IMR-90 (cell line): ENCODE results near the gene OTUD4. TPM values are rescaled to one million over a fixed set of nuclear protein-coding genes. Genes with fewer than 3 reads are reported as not detected.
A peak's percentile ranks its signal among the peaks of the same experiment; 100 is the strongest.

Source experiments
- ATAC-seq: fragments of 200-7000 bp; cut with Tn5 transposase; 2 replicates; pipeline ENCODE4 v1.9.1; 2020; ENCODE audit warnings: low read depth, mild to moderate bottlenecking, moderate library complexity
- BruUV-seq: library from RNA; stranded (reverse); fragments of 400-500 nt; replicated peaks from 2 replicates; lab custom pipeline; 2021; lab: Mats Ljungman, UMichigan
- CTCF ChIA-PET: fragments of 300-600 bp; formaldehyde crosslinking; extraction: SDS; loops from one replicate; lab custom pipeline; 2021; ENCODE audit warnings: antibody characterized with exemption; lab: Yijun Ruan, JAX
- POLR2A ChIA-PET: fragments of 300-600 bp; sonication (Branson Sonifier 250); formaldehyde crosslinking; loops from one replicate; lab custom pipeline; 2022; ENCODE audit warnings: antibody characterized with exemption; ENCODE audit not compliant: unreplicated experiment; lab: Charles Lee
- DNase-seq: peaks from one replicate; pipeline ENCODE4 v3.0.0; 2013
- H2AFZ ChIP-seq: replicated peaks from 2 replicates; pipeline ENCODE3; 2013; ENCODE audit warnings: low read length, mild to moderate bottlenecking; ENCODE audit not compliant: poor library complexity
- H2AK5ac ChIP-seq: 2 replicates; pipeline ENCODE4 v1.6.1; 2013; ENCODE audit warnings: low read depth, low read length, inconsistent platforms
- H2AK9ac ChIP-seq: replicated peaks from 2 replicates; pipeline ENCODE3; 2013; ENCODE audit warnings: mild to moderate bottlenecking, low read depth, low read length, moderate library complexity; ENCODE audit not compliant: poor library complexity
- H2BK120ac ChIP-seq: 2 replicates; pipeline ENCODE4 v1.6.1; 2013; ENCODE audit warnings: low read depth, low read length, inconsistent platforms
- H2BK15ac ChIP-seq: 3 replicates; pipeline ENCODE4 v1.6.1; 2013; ENCODE audit warnings: low read depth, low read length, inconsistent platforms
- H2BK20ac ChIP-seq: 2 replicates; pipeline ENCODE4 v1.6.1; 2013; ENCODE audit warnings: low read depth, mild to moderate bottlenecking, inconsistent platforms, low read length, moderate library complexity
- H2BK5ac ChIP-seq: 2 replicates; pipeline ENCODE4 v1.6.1; 2013; ENCODE audit warnings: mild to moderate bottlenecking, low read depth, low read length, inconsistent platforms; ENCODE audit not compliant: poor library complexity, severe bottlenecking
- H3K14ac ChIP-seq: replicated peaks from 2 replicates; pipeline ENCODE4 v1.6.1; 2013; ENCODE audit warnings: low read depth, low read length, inconsistent platforms
- H3K18ac ChIP-seq: 2 replicates; pipeline ENCODE4 v1.6.1; 2013; ENCODE audit warnings: low read depth, low read length, control low read depth
- H3K23ac ChIP-seq: 2 replicates; pipeline ENCODE4 v1.6.1; 2013; ENCODE audit warnings: low read depth, low read length, inconsistent platforms
- H3K27ac ChIP-seq: 2 replicates; pipeline ENCODE4 v1.5.1; 2013; ENCODE audit warnings: mild to moderate bottlenecking, control low read depth, low read length; ENCODE audit not compliant: insufficient read depth
- H3K27me3 ChIP-seq: 2 replicates; pipeline ENCODE4 v1.6.1; 2013; ENCODE audit warnings: low read length; ENCODE audit not compliant: control insufficient read depth, insufficient read depth
- H3K36me3 ChIP-seq: 2 replicates; pipeline ENCODE4 v1.6.1; 2013; ENCODE audit warnings: low read length, mixed read lengths; ENCODE audit not compliant: control insufficient read depth, insufficient read depth
- H3K4ac ChIP-seq: 2 replicates; pipeline ENCODE4 v1.6.1; 2013; ENCODE audit warnings: low read depth, low read length, inconsistent platforms
- H3K4me1 ChIP-seq: 2 replicates; pipeline ENCODE4 v1.6.1; 2013; ENCODE audit warnings: low read length, mixed read lengths; ENCODE audit not compliant: control insufficient read depth, insufficient read depth
- H3K4me2 ChIP-seq: 2 replicates; pipeline ENCODE4 v1.6.1; 2013; ENCODE audit warnings: low read depth, mild to moderate bottlenecking, control low read depth, low read length, moderate library complexity
- H3K4me3 ChIP-seq: 2 replicates; pipeline ENCODE4 v1.5.1; 2013; ENCODE audit warnings: low read depth, mild to moderate bottlenecking, control low read depth, low read length, moderate library complexity; ENCODE audit not compliant: insufficient read depth
- H3K56ac ChIP-seq: 2 replicates; pipeline ENCODE4 v1.6.1; 2013; ENCODE audit warnings: low read length, inconsistent platforms; ENCODE audit not compliant: insufficient read depth; ENCODE audit errors: extremely low read depth
- H3K79me1 ChIP-seq, 2 experiments: 2 replicates each; pipeline ENCODE4 v1.6.1; 2013; ENCODE audit warnings: low read length in 2 of 2, inconsistent platforms in 1 of 2, low read depth in 1 of 2
- H3K9ac ChIP-seq: 2 replicates; pipeline ENCODE4 v1.6.1; 2013; ENCODE audit warnings: low read depth, low read length, control low read depth
- H3K9me1 ChIP-seq: 2 replicates; pipeline ENCODE4 v1.6.1; 2013; ENCODE audit warnings: low read length, inconsistent platforms; ENCODE audit not compliant: insufficient read depth
- H3K9me3 ChIP-seq: 2 replicates; pipeline ENCODE4 v1.6.1; 2013; ENCODE audit warnings: low read length; ENCODE audit not compliant: control insufficient read depth, insufficient read depth
- H4K20me1 ChIP-seq: 2 replicates; pipeline ENCODE4 v1.6.1; 2013; ENCODE audit warnings: low read length, inconsistent platforms; ENCODE audit not compliant: insufficient read depth
- H4K5ac ChIP-seq: 2 replicates; pipeline ENCODE4 v1.6.1; 2013; ENCODE audit warnings: mild to moderate bottlenecking, low read depth, low read length, control low read depth
- H4K8ac ChIP-seq, 2 experiments: 2 replicates each; pipeline ENCODE4 v1.6.1; 2013; ENCODE audit warnings: low read depth in 2 of 2, low read length in 2 of 2, control low read depth in 1 of 2, inconsistent platforms in 1 of 2
- H4K91ac ChIP-seq: 2 replicates; pipeline ENCODE4 v1.6.1; 2013; ENCODE audit warnings: low read depth, low read length, inconsistent platforms; ENCODE audit not compliant: insufficient read depth
- BHLHE40 ChIP-seq: fragments of 150-350 bp; IDR thresholded peaks from 2 replicates; pipeline ENCODE4 v1.6.1; 2016; ENCODE audit warnings: mild to moderate bottlenecking, low read depth, low read length
- CEBPB ChIP-seq: IDR thresholded peaks from 2 replicates; pipeline ENCODE4 v1.6.1; 2012; ENCODE audit warnings: low read depth, low read length, improper control_type of control experiment
- CHD1 ChIP-seq: IDR thresholded peaks from 2 replicates; pipeline ENCODE4 v1.6.1; 2012; ENCODE audit warnings: low read depth, low read length, improper control_type of control experiment
- MAFK ChIP-seq: IDR thresholded peaks from 2 replicates; pipeline ENCODE4 v1.6.1; 2012; ENCODE audit warnings: low read depth, low read length, improper control_type of control experiment
- MAZ ChIP-seq: IDR thresholded peaks from 2 replicates; pipeline ENCODE4 v1.6.1; 2012; ENCODE audit warnings: low read depth, mild to moderate bottlenecking, low read length, improper control_type of control experiment, moderate library complexity, borderline replicate concordance
- NFE2L2 ChIP-seq: fragments of 150-350 bp; IDR thresholded peaks from 2 replicates; pipeline ENCODE4 v1.6.1; 2016; ENCODE audit warnings: low read depth, mild to moderate bottlenecking, low read length
- POLR2A ChIP-seq: IDR thresholded peaks from 2 replicates; pipeline ENCODE4 v1.6.1; 2012; ENCODE audit warnings: mild to moderate bottlenecking, low read depth, low read length
- RCOR1 ChIP-seq: IDR thresholded peaks from 2 replicates; pipeline ENCODE4 v1.6.1; 2012; ENCODE audit warnings: mild to moderate bottlenecking, low read length, improper control_type of control experiment; ENCODE audit not compliant: insufficient replicate concordance
- RFX5 ChIP-seq: IDR thresholded peaks from 2 replicates; pipeline ENCODE4 v1.8.0; 2012; ENCODE audit warnings: low read depth, mild to moderate bottlenecking, low read length, moderate library complexity
- WGBS, 2 experiments: methylation state at CpG; one replicate each; pipeline versions ENCODE4 v1.1.5 to v1.1.7; 2013; ENCODE audit warnings: missing lambda C conversion rate in 2 of 2; ENCODE audit not compliant: insufficient read length in 1 of 2; ENCODE audit errors: extremely low coverage in 2 of 2; 5-methylcytosine and 5-hydroxymethylcytosine counted together
- dilution Hi-C: fragments of 300-500 bp; cut with HindIII; formaldehyde crosslinking; loops from one replicate; pipeline ENCODE4 v1.14.3; 2018; ENCODE audit warnings: low sequenced_read_pairs; ENCODE audit not compliant: unreplicated experiment
- in situ Hi-C: fragments of 300-500 bp; cut with MboI; formaldehyde crosslinking; loops from 3 replicates; pipeline ENCODE4 v1.14.3; 2019; ENCODE audit warnings: low sequenced_read_pairs, inconsistent platforms, mixed read lengths
- intact Hi-C: fragments of 100-400 bp; cut with micrococcal nuclease; formaldehyde crosslinking; loops from 2 replicates; pipeline ENCODE4 v1.10.0; 2022
- polyA plus RNA-seq, 3 experiments: library from polyadenylated mRNA; depleted of rRNA; stranded (reverse); fragments of >200 nt; gene quantifications; 2 replicates each; pipeline ENCODE4 v1.2.3, GENCODE V29; 2012; ENCODE audit warnings: low replicate concordance in 1 of 3
- total RNA-seq: library from RNA; depleted of rRNA; stranded (reverse); fragments of >200 nt; gene quantifications from 2 replicates; pipeline ENCODE4 v1.2.3, GENCODE V29; 2012
- TF ChIP-seq, protein P1 (sequence below): conservative IDR thresholded peaks from 2 replicates; pipeline ENCODE4 v1.5.1; 2012; ENCODE audit warnings: mild to moderate bottlenecking, low read depth, low read length, improper control_type of control experiment
- TF ChIP-seq, protein P2 (sequence below): fragments of 150-350 bp; IDR thresholded peaks from 2 replicates; pipeline ENCODE4 v1.6.1; 2017; ENCODE audit warnings: mild to moderate bottlenecking, antibody characterized with exemption, low read length, low read depth
- TF ChIP-seq, protein P3 (sequence below): fragments of 150-350 bp; IDR thresholded peaks from 2 replicates; pipeline ENCODE4 v1.6.1; 2016; ENCODE audit warnings: low read depth, mild to moderate bottlenecking, low read length, moderate library complexity, borderline replicate concordance

The OTUD4 gene
- total and polyA plus RNA-seq, 2 of the 4 experiments (the other 2 are of a cell fraction) = 11.0 to 12.4 TPM

DNA sequence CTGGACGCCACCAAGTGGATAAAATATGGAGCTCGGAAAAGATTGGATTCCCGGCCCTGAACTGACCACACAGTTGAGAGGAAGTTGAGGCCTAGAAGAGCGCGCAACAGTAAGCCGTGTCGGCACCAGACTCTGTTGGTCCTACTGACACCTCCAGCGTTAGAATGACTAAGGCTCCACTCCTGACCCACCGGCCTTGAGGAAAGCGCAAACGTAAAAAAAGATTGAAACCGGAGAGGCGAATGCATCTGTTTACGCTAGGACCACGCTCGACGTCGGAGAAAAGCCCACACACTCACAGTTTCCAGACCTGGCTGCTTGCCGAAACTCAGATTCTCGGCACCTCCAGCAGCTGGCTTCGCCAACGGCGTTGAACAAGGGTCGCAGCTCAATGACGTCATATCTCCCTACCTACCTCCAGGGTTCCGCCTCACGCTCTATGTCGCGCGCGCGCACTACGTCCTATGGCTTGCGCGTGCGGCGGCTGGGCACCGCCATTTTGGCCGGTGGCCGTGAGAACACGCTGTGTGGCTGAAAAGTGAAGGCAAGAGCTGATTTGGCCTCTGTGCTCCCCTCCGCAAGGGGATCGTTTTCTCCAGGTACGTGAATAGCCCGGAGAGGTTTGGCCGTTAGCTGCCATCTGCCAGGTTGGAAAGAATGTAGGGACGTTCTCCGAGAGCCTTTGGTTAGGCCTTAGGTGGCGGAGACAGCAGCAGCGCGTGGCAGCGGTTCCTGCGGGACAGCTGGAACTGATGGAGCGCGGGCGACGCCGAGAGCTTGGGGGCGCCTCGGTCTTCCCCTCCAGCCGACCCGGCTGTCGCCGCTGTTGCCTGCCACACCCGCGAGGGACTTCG, 82.3 kb downstream of the OTUD4 start, which contains the start of the genes ABCE1 and ANAPC10:
ABCE1 (plus strand) TSS at position 491 of the 854 bp plus-strand sequence. CDS start 6,102 bp downstream, outside the sequence.
ANAPC10 (minus strand) TSS at position 376 of the 854 bp plus-strand sequence. CDS start 2,097 bp downstream, outside the sequence.
- Histone ChIP-seq H4K20me1 (peaks cover 5% of the 10 kb centered on the region; the same call in 1 of the 2 replicates), H3K9me3 (peaks cover 2% of the 10 kb centered on the region; the same call in 1 of the 2 replicates), H3K4me3 (peak within 1 kb of the TSS; percentile 60), H3K4ac (peak within 1 kb of the TSS; percentile 94), H3K79me1 (peaks cover 16 to 34% of the 10 kb centered on the region in 2 experiments), H2BK120ac (peak within 1 kb of the TSS; percentile 88), H3K9me1 (peaks cover 3% of the 10 kb centered on the region; the same call in 1 of the 2 replicates), H3K14ac (peak within 1 kb of the TSS; percentile 93), H3K36me3 (peaks cover 4% of the 10 kb centered on the region), H2AK5ac (peak within 1 kb of the TSS; percentile 32), H3K27me3 (no peaks in the 10 kb centered on the region), H4K5ac (peak within 1 kb of the TSS; percentile 81), H2AFZ (peak within 1 kb of the TSS; percentile 93), H3K23ac (peak within 1 kb of the TSS; percentile 98), H4K8ac (peak within 1 kb of the TSS; percentile 81 to 96), H3K4me2 (peak within 1 kb of the TSS; percentile 84), H4K91ac (peak within 1 kb of the TSS; percentile 93), H2BK20ac (no peak within 1 kb of the TSS), H3K9ac (peak within 1 kb of the TSS; percentile 87), H3K56ac (peak within 1 kb of the TSS; percentile 92), H3K27ac (peak within 1 kb of the TSS; percentile 80), H3K18ac (peak within 1 kb of the TSS; percentile 62), H2BK15ac (peak within 1 kb of the TSS; percentile 21; the same call in 1 of the 3 replicates), H2BK5ac (peak within 1 kb of the TSS; percentile 73), H3K4me1 (no peaks in the 10 kb centered on the region), H2AK9ac (peak within 1 kb of the TSS; percentile 94)
- intact Hi-C loops (loop anchor here (1.0 to 10.0 kb wide), 3 partner anchors 387 to 923 kb away; partner anchors contain the start of genes HHIP and SMAD1), in situ Hi-C loops (no loop called here), dilution Hi-C loops (no loop called here)
- WGBS, 2 experiments = 0% methylated on average over 45 of the region's 67 CpGs; no CpG with 5 or more reads in 1 of the 2 experiments
- BruUV-seq = TSS peak; percentile 71
- ChIA-PET POLR2A (interaction anchor here (0.6 kb wide), 2 partner anchors 8 to 54 kb away, joined by 3 read pairs; no protein-coding TSS in a partner anchor), CTCF (interaction anchor here (0.5 to 1.3 kb wide), 4 partner anchors 13 to 643 kb away, joined by 3 to 8 read pairs (median 4); no protein-coding TSS in a partner anchor)
- DNase-seq (peak; percentile 99), ATAC-seq (peak; percentile 95)
- TF ChIP-seq BHLHE40 (peak; percentile 91), RCOR1 (no peak), RFX5 (no peak), CEBPB (peak; percentile 28; the same call in 1 of the 2 replicates), CHD1 (peak; percentile 22; the same call in 1 of the 2 replicates), POLR2A (peak; percentile 82), MAFK (no peak), NFE2L2 (no peak), MAZ (peak; percentile 19; the same call in 1 of the 2 replicates)
- TF ChIP-seq, protein P1, sequence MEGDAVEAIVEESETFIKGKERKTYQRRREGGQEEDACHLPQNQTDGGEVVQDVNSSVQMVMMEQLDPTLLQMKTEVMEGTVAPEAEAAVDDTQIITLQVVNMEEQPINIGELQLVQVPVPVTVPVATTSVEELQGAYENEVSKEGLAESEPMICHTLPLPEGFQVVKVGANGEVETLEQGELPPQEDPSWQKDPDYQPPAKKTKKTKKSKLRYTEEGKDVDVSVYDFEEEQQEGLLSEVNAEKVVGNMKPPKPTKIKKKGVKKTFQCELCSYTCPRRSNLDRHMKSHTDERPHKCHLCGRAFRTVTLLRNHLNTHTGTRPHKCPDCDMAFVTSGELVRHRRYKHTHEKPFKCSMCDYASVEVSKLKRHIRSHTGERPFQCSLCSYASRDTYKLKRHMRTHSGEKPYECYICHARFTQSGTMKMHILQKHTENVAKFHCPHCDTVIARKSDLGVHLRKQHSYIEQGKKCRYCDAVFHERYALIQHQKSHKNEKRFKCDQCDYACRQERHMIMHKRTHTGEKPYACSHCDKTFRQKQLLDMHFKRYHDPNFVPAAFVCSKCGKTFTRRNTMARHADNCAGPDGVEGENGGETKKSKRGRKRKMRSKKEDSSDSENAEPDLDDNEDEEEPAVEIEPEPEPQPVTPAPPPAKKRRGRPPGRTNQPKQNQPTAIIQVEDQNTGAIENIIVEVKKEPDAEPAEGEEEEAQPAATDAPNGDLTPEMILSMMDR = peak; percentile 49
- TF ChIP-seq, protein P2, sequence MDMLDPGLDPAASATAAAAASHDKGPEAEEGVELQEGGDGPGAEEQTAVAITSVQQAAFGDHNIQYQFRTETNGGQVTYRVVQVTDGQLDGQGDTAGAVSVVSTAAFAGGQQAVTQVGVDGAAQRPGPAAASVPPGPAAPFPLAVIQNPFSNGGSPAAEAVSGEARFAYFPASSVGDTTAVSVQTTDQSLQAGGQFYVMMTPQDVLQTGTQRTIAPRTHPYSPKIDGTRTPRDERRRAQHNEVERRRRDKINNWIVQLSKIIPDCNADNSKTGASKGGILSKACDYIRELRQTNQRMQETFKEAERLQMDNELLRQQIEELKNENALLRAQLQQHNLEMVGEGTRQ = peak; percentile 20; the same call in 1 of the 2 replicates
- TF ChIP-seq, protein P3, sequence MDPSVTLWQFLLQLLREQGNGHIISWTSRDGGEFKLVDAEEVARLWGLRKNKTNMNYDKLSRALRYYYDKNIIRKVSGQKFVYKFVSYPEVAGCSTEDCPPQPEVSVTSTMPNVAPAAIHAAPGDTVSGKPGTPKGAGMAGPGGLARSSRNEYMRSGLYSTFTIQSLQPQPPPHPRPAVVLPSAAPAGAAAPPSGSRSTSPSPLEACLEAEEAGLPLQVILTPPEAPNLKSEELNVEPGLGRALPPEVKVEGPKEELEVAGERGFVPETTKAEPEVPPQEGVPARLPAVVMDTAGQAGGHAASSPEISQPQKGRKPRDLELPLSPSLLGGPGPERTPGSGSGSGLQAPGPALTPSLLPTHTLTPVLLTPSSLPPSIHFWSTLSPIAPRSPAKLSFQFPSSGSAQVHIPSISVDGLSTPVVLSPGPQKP = no peak
